CD4-positive, alpha-beta T cell treated with Interferon gamma for 1 hour (primary cell): ENCODE results near the gene NPHS2.
"Not testable (repeated sequence)": the region's sequence is repeated elsewhere in the genome, so short reads cannot be mapped to it uniquely, and the experiment has no call there.

Experiments
- DNase-seq: peaks from one replicate; pipeline ENCODE4 v3.0.0-alpha.2; 2020

The NPHS2 gene

DNA sequence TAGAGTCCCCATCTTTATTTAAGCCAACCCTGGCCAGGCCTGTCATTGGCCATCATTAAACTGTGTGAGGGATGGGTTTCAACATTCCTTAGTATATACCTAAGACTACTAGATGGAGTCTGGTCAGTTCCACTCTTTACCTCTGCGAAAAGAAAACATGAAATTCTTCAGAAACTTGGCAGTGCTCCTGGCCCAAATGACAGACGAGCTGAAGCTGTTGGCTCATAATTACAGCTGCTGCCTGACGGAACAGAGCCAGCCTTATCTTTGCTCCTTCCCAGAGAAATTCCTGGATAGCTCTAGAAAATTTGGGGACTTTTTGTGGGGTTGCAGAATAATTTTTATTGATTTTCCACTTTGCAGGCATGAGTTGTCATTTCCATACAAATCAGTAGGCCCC lies 30.4 kb downstream of the NPHS2 start:
- DNase-seq = no peak

DNA sequence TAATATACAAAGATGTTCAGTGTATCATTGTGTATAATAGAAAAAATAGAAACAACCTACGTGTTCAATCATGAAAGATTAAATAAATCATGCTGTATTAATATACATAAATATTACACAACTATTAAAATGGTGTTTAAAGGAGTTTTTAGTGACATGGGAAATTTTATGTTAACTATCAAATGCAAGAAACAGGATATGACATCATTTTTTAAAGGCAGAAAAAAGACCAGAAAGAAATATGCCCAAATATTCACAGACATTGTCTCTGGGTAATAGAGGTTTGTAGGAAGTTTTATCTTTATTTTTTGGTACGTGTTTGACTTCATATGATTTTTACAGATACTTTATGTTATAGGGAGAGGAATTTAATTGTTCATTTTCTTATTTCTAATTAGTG lies 34.0 kb downstream of the NPHS2 start:
- no peak for DNase-seq

DNA sequence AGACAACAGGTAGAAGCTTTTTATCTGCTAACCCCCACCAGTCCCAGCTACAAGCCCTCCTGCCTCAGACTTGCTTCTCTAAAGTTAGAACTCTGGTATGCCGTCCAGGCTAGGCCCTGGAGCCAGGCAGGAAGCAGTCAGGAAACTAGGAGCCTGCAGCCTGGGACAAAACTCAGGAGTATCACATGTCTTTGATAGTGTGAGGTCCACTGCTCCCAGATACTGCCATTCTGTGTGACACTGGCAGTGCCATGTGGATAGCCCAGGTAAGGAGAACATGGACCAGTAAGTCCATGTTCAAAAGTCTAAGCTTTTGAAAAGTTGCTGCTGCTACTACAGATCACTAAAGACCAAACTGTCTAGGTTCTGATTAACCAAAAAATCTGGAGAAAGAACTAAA lies 45.4 kb downstream of the NPHS2 start:
- no peak for DNase-seq

DNA sequence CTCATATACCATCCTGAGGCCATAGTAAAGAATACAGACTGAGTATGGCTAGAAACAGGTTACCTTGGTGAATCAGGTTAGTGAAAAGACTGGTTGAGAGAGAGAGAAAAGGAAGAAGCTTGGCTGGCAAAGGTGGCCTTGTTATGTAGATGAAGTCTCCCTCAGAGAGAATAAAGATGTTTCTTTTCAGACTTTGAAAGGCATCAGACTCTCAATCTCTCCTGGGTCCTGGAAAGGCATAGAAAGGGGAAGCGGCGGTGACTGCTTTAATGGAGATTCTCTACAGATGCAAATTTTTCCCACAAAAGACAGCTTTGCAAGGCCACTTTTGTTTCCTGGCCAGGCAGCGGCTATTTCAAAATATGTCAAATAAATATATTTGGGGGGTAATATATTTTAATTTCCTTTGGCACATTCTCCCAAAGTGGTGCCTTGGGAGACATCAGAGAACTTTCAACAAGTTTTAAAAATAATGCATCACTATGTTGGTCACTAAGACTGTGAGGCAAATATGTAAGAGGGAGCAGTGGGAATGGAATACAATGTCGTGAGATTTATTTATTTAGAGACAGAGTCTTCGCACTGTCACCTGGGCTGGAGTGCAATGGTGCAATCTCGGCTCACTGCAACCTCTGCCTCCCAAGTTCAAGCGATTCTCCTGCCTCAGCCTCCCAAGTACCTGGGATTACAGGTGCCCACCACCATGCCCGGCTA lies 46.1 kb downstream of the NPHS2 start:
- no peak for DNase-seq

DNA sequence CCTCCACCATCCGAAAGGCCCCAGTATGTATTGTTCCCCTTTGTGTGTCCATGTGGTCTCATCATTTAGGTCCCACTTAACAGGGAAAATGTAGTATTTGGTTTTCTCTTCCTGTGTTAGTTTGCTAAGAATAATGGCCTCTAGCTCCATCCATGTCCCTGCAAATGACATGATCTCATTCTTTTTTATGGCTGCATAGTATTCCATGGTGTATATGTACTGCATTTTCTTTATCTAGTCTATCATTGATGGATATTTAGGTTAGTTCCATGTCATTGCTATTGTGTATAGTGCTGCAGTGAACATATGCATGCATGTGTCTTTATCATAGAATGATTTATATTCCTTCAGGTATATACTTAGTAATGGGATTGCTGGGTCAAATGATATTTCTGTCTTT lies 57.2 kb downstream of the NPHS2 start:
- not testable (repeated sequence) for DNase-seq

DNA sequence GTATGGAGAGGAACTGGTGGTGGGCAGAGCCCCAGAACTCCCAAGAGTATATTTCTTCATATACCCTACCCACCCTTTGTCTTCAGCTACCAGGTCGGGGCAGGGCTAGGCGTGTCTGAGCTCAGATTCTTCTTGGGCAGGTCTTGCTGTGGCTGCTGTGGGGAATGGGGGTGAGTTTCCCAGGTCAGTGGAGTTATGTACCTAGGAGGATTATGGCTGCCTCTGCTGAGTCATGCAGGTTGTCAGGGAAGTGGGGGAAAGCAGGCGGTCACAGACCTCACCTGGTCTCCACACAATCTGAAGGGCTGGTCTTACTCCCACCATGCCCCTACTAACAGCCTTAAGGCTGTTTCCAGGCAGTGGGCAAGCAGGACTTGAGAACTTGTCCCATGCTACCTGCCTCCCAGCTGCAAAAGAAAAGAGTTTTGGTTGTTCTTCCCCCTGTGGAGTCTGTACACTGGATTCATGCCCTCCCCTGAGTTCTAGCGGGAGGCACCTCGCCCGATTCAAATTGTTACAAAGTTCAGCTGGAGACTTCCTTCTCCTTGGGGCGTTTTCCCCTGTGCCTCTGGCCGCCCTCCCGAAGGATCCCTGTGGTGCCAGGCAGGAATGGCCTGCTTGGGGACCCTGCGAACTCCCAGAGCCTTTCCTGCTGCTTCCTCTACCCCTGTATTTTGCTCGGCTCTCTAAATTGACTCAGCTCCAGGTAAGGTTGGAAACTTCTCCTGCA lies 58.6 kb downstream of the NPHS2 start:
- no peak for DNase-seq

DNA sequence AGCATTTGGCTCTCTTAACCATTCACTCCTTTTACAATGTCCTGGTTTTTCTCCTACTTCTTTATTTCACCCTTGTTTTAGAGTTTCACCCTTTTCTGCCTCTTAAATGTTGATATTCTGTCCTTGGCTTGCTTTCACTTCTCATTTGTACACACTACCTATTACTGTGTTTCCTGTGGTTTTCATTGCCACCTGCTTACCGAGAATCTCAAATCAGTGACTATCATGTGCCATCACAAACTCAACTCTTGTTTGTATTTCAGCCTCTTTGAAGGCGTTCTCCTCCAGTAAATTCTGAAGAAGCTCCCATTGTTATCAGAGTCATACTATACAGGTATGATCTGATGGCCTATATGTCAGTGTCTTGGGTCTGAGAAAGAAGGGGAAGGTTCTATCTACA lies 65.7 kb downstream of the NPHS2 start:
- no peak for DNase-seq

DNA sequence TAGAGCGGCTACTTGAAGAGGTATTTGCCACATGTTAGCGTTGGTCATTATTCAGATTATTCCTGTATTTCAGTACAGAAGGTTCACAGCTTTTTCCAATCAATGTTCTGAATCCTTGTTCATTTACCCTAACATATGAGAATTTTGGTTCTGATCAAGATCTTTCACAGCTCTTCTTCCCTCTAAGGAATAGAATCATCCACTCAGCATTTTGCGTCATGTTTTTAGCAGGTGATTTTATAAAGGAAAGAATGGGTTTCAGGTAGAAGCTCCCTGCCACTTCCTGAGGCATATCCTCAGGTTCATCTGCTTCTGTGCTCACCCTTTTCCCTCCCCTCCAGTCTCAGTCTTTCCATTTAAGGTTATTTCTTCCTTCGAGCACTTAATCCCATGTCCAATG lies 66.4 kb downstream of the NPHS2 start:
- DNase-seq = no peak

DNA sequence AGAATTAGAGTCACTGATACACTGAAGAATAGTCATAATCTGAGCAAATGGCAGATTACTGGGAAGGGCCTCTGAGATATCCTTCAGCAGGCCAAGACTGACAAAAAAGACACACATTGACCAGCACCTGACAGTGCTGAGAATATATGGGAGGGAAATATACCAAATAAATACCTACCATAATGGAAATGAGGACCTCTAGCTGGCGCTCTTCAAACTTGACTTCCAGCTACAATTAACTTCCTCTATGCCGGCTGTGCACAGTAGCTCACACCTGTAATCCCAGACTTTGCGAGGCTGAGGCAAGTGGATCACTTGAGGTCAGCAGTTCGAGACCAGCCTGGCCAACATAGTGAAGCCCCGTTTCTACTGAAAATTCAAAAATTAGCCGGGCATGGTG lies 69.5 kb downstream of the NPHS2 start:
- no peak for DNase-seq
